ENCODE data around the gene RING1. TPM values are rescaled to one million over a fixed set of nuclear protein-coding genes. Genes with fewer than 3 reads are reported as not detected.

RING1 gene
- total RNA-seq, 1 donor from 2014 or later: 13.7 TPM

GRCh38 chr6:33171880-33172687, 36.2 kb upstream of the RING1 start:
- no peak for DNase-seq (ENCODE audit: low spot score)

GRCh38 chr6:33172688-33173534, 35.4 kb upstream of the RING1 start:
- DNase-seq (ENCODE audit: low spot score): no peak

DNA sequence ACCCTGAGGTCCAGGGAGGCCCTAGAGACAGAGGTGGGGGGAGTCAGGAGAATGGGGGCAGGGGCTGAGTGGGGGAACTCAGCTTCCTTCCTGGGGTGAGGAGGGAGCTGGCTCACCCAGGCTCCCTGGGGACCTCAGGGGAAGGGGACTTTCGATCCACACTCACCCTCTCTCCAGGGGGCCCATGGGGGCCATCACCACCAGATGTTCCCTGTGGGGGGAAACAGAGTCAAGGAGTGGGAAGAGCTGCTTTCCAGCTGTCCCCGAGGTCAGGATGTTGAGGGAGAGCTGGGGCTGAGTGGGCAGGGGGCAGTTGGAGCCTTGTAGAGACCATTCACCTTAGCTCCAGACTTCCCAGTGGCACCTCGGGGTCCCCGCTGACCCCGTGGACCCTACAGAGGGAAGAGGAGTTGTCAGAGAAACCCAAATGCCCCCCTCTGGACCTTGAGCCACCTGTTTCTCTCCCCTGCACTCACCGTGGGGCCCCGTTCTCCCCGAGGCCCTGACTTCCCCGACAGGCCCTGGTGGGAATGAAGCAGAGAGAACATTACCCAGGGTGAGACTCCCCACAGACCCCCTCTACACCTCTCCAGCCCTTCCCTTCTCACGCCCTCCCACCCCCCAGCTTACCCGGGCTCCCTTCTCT, 34.6 kb upstream of the RING1 start:
- DNase-seq (ENCODE audit: low spot score): no peak

DNA sequence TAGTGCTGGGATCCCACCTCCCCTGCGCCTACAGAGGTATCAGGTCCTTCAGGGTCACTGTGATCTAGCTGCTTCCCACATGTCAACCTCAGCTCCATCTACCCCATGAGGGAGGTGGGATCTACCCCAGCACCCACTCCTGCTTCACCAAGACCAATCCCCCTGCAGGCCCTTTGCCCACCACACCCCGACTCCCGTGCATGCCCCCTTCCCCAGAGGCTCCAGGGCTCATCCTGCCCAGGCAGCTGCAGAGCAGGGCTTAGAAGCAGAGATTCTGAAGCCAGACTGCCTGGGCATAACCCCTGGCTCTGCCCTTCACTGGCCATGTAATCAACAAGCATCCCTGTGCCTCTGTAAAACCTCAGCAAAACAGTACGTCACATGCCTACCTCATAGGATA, 33.5 kb upstream of the RING1 start:
- no peak for DNase-seq (ENCODE audit: low spot score)

DNA sequence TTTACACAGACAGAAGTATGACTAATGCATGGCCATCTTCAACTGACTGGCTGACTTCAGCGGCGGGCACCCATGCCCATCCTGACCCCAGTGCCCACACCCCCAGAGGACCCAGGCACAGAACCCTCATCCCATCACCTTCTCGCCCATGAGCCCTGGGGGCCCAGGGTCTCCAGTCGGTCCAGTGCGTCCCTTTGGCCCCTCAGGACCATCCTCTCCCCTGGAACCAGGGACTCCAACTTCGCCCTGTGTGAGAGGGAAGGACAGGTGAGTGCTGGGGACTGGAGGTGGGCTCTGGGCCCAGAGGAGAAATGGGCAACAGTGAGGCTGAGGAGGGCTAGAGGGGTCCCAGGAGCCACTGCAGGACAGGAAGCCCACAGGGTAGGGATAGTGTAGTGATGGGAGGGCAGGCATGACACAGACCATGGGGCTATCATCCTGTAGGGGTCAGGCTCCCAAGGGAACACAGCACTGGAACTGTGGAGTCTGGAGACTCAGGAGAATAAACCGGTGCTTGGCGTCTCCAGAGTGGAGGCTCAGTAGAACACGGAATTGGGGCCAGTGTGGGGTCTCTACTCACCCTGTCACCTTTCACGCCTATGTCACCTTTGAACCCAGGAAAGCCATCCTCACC, 32.7 kb upstream of the RING1 start:
- DNase-seq (ENCODE audit: low spot score): no peak

DNA sequence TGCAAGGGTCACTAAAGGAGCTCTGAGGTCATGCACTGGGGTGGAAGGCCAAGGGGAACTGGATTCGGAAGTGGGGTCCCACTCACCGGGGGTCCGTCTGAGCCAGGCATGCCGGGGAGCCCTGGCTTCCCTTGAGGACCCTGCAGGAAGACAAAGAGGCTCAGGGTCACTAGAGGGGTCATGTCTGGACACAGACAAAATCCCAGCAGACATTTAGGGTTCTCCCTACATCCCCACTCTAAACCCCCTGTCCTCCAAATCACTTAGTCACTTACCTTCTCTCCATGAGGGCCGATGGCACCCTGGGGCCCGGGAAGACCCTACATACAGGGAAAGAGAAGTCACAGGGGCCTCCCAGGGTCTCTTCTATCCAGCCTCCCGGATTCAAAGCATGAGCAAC, 31.4 kb upstream of the RING1 start:
- no peak for DNase-seq (ENCODE audit: low spot score)

DNA sequence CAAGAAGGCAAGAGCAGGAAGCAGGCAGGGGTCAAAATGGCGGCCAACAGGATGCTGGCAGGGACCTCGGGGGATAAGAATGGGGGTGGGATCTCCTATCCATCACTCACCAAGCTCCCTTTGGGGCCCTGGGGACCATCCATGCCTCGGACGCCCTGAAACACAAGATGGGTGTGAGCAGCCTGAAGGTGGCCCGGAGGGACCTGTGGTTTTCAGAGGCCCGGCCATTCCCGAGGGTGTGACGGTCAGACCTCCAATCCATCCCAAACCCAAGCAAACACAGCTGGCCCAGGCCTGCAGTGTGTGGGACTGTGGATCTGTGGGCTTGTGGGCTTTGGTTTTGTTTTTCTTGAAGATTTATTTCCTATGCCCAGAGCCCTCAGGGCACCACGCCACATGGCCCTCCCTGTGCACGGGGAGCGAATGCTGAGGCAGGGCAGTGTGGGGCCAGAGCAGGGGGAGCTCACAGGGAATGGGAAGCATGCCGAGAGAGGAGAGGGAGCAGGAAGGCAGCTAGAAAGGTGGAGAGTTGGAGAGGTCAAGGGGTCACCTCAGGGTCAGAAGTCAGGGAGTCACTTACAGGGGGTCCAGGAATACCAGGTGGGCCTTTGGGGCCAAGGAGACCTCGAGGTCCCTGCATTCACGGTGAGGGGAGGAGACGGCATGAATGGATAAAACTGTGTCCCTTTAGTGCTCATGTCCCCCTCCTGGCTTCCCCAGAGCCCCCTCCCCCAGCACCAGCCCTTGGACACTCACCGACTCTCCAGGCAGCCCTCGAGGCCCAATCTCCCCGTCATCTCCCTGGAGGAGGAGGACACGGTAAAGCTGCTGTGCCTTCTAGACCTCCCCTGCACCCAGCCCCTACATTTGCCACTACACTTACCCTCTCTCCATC, 30.5 kb upstream of the RING1 start:
- DNase-seq (ENCODE audit: low spot score): peak; percentile 38

DNA sequence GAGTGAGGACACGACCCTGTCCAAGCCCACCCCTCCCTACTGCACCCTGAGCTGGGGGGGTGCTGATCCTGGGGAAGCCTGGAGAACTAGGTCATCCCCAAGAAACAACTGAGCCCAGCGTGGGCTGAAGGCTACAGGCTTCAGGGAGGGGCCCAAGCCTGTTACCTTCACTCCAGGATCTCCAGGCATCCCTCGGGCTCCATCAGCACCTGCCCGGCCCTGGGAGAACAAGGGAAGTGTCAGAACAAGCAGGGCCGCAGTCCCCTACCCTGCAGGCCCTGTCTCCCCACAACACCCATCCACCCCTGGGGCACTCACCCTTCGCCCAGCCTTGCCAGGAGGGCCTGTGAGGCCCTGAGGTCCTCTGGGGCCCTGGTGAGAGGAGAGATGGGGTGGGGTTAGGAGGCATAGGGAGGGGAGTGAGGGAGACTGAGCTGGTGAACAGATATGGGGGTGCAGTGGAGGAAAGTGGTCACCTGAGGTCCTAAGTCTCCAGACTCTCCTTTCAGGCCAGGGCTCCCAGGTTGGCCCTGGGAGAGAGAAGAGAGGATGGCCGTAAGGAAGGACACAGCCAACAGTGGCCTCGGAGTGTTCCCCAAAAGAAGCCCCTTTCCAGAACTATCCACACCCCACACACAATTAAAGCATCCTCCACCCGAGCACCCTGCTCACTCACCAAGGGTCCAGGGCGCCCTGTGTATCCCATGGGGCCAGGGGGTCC, 29.4 kb upstream of the RING1 start:
- DNase-seq (ENCODE audit: low spot score): no peak

- DNase-seq (ENCODE audit: low spot score): no peak
These were observed 27.2 kb upstream of the RING1 start for GRCh38 chr6:33181141-33181540.

DNA sequence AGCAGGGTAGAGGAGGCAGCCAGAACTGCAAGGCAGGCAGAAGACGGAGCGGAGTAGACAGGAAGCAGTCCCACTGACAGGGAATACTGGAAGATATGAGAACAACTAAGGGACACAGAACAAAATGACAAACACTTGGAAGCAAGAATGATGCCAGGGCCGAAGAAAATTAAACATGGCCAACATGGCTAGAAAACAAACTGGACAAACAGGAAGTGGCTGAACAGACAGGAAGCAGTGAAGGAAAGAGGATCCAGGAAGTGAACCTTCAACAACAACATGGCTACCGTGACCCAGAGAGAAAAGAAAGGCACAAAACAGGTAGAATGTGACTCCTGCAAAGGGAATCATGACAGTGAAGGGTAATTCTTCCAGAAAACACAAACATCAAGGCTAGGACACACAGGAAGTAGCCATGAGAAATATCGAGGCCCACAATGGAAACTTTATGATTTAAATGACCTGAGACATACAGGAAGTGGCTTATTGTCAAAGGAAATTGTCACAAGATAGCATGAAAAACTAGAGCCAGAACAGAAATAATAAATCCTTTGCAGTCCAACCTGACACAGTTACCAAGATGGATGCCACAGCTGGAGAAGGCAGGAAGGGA, 25.1 kb upstream of the RING1 start:
- DNase-seq (ENCODE audit: low spot score): no peak

DNA sequence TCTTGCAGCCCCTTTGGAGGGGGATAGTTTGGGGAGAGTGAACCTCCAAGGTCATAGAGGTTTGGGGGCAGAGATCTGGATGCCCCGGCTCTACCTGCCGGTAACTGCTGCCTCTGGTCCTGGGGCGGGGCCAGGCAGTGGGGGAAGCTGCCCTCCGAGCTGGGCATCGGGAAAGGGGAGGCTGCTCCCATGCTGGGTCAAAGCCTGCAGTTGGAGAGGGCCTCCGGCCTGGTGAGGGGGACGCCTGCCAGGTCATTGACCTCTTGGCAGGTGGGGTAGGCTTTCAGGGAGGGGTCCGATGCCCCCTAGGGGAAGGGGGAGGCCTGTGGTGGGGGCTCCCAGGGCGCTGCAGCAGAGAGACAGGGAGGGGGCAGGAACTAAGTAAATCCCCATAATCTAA, 23.1 kb upstream of the RING1 start:
- DNase-seq (ENCODE audit: low spot score): no peak

DNA sequence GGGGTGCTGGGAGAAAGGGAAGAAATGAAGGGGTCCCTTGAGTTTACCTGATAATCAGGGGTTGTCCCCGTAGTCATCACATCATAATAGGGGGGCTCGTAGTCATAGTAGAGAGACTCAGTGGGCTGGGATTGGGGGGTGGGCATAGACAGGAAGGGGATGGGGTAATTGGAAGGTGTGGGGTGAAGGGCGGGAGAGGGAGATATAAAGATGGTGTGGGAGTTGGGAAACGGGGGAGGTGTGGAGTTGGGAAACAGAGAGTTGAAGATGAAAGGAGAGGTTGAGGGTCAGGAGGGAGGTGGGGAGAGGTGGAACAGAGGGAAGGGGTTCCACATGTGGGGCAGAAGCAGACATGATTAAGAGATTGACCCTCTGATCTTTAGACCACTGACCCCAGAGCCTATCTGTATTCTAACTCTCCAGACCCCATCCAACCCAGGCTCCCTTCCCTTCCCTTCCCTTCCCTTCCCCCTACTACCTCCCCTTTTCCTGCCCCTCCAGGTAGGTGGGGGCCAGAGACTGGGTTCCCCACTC, 22.6 kb upstream of the RING1 start:
- DNase-seq (ENCODE audit: low spot score): no peak

- DNase-seq (ENCODE audit: low spot score): no peak
These were observed 20.5 kb upstream of the RING1 start for GRCh38 chr6:33187809-33188208.

- DNase-seq (ENCODE audit: low spot score): no peak
These were observed 19.1 kb upstream of the RING1 start for GRCh38 chr6:33189164-33189563.

GRCh38 chr6:33189625-33190448, 18.5 kb upstream of the RING1 start:
- DNase-seq (ENCODE audit: low spot score): no peak

GRCh38 chr6:33190504-33191107, 17.7 kb upstream of the RING1 start:
- DNase-seq (ENCODE audit: low spot score): no peak

GRCh38 chr6:33191383-33192104, 16.8 kb upstream of the RING1 start:
- DNase-seq (ENCODE audit: low spot score): no peak
